Activated CD4-positive, alpha-beta T cell treated with anti-CD3 and anti-CD28 coated beads, Interleukin-2, amount 50 U/mL, for 4 hours (primary cell): ENCODE data around the gene LRP1B.

Source experiments
- DNase-seq, 2 experiments: peaks; one replicate each; pipeline ENCODE4 v3.0.0-alpha.2; 2020

The LRP1B gene

DNA sequence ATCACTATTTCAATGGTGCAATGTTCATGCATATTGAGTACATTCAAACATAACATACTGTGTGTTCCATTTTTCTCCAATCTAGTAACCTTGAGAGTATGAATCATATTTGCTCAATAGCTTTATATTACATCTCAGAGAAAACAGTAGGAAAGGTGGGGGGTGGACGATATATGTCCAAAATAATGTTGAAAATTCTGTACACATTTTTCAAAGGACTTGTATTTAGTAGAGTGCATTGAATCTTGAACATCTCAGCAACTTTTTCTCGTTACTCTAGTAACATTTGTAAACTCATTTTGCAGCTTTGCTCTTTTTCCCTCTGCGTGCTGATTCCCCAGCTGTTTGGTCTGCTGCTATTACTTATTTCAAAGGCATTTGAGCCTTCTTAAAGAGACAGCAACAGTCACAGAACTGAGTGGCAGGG, 1487.0 kb downstream of the LRP1B start:
- no peak for DNase-seq

DNA sequence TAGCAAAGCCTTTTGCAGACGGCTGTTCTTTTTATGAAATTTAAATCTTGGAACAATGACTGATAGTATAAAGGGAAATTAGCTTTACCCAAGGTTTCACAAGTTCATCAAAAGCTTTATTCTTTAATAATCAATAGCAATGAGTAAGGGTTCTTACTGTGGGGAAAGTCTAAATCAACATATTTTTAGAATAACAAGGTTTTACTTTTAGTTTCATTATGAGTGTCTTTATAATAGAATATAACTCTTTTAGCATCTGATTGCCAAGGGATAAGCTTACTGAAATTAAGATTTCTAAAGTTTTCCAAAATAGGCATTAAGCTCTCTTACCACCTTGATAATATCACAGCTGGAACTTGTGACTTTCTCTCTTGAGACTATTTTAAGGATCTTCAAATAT, 1489.7 kb downstream of the LRP1B start:
- DNase-seq: no peak

DNA sequence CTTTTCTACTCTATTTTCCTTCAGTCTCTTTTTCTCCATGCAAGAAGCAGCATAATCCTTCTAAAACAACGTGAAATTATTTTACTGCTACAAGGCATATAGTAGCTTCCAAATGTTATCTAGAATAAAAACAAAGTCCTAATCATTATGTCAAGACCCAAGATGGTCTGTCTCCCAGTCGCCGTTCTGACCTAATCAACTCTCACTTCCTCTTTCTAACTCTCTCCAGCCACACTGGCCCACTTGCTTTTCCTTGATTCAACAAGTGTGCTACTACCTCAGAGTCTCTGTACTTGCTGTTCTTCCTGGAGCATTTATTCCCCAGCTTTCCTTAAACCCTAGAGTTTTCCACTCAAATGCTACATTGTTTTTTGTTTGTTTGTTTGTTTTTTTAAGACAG, 1491.2 kb downstream of the LRP1B start:
- DNase-seq: no peak

- no peak for DNase-seq
Measured at GRCh38 chr2:140630557-140630956, 1500.3 kb downstream of the LRP1B start.

DNA sequence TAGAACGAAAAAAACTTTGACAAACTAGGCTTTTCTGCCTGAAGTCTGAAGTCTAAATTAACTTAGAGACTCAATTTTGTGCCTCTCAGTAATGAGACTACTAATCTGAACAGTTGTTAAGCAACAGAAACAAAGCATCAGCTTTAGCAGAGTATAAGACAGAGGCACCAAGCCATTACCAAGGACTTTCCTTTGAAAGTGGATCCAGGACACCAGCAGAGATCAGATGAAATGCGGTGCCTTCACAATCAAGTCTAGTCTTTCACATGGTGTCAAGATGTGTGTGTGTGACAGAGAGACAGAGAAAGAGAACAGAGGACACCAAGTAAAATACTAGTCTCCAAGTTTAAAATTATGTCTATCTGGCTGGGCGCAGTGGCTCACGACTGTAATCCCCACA, 1502.9 kb downstream of the LRP1B start:
- DNase-seq: no peak

- no peak for DNase-seq
Measured at GRCh38 chr2:140627136-140627535, 1503.7 kb downstream of the LRP1B start.

- no peak for DNase-seq
Measured at GRCh38 chr2:140624200-140624599, 1506.6 kb downstream of the LRP1B start.

GRCh38 chr2:140621583-140622362, 1509.0 kb downstream of the LRP1B start:
- no peak for DNase-seq

DNA sequence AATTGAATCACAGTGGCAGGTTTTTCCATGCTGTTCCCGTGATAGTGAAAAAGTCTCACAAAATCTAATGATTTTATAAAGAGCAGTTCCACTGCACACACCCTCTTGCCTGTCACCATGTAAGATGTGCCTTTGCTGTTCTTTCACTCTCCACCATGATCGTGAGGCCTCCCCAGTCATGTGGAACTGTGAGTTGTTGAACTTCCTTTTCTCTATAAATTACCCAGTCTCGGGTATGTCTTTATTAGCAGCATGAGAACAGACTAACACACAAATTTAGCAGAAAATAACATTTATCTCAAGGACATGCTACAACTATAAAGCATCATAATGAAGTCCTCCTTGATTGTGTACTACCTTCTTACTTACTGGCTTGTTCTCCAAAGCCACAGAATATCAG, 1526.0 kb downstream of the LRP1B start:
- DNase-seq: no peak

DNA sequence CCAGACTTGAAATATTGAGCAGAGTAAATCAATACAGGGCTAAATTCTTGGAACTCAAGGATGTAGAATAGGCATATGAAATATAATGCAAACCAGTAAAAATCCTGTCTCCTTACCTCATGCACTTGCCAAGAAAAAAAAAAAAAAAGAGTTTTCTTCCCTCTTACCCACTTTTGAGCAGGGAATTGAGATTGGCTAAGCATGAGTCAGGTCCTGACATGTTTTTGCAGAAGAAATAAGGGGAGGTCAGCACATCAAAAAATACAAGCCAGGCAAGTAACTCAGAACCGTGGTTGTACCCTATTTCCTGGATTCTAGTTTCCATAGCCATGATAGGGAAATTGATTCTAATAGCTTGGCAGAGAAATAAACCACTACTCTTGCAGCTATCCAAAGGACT, 1526.7 kb downstream of the LRP1B start:
- DNase-seq: no peak

- no peak for DNase-seq
Measured at GRCh38 chr2:140603416-140603815, 1527.4 kb downstream of the LRP1B start.

DNA sequence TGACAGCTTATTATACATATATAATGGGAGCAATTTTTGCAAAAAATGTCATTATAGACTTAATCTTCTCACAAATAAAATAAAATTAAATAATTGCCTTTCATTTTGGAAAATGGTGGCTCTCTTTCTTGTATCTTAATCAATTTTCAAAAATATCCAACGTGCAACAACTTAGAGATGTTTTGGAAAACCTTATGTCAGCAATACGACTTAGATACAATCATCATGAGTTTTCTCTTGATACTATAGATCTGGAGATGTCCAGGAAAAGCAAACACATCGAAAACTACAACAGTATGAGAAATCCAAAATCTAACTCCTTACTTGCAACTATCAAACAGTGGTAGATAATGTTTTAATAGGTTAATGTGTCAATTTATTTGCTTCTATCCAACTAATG, 1529.0 kb downstream of the LRP1B start:
- no peak for DNase-seq

GRCh38 chr2:140601342-140601741, 1529.5 kb downstream of the LRP1B start:
- no peak for DNase-seq

GRCh38 chr2:140600116-140600515, 1530.7 kb downstream of the LRP1B start:
- no peak for DNase-seq

DNA sequence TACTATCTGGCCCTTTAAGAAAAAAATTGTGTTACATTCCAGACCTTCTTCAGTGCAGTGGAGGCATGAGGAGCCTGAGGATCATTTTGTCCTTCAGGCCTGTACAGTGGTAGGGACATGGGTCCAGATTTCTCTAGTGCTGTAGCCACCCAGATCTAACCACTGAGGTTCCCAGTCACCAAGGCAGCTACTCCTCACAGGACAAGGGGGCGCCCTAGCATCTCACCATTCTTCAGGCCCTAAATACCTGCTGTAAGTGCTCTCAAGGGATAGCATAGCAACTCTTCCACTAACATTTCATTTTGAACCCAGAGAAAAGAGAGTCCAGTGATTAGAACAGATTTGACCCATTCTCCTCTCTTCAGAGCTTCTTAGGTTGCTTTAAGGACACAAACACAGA, 1533.0 kb downstream of the LRP1B start:
- no peak for DNase-seq

DNA sequence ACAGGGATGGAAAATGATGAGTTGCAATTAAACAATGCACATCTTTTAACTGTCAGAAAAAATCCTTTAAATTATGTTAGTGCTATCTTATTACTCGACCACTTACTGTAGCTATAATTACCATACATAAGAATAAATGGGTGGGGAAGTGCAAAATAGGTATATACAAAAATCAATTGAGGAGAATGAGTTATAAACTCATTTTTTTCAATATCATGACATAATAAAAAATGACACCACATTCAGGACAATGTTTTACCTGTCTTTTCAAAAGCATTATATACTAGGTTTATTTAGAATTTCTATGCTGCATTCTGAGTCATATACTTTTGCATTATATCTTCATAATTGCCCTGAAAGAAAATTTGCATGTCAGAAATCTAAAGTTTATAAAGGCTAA, 1533.6 kb downstream of the LRP1B start:
- DNase-seq: no peak

DNA sequence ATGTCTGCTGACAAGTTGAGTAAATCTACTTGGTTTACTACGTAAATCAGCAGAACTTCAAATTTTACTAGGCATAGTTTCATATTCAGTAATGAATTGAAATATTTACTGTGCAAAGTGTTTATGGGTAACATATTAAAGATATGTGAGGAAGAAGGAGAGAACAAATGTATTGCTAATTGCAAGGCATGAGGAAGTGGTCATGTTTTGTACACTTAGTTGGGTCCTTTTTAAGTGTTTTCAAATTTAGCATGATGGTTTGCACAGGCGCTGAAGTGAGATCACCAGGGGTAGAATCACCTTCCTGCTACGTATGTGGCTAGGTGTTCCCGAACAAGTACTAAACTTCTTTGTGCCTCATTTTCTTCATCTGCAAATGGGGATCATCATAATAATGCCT, 1534.4 kb downstream of the LRP1B start:
- DNase-seq: no peak

DNA sequence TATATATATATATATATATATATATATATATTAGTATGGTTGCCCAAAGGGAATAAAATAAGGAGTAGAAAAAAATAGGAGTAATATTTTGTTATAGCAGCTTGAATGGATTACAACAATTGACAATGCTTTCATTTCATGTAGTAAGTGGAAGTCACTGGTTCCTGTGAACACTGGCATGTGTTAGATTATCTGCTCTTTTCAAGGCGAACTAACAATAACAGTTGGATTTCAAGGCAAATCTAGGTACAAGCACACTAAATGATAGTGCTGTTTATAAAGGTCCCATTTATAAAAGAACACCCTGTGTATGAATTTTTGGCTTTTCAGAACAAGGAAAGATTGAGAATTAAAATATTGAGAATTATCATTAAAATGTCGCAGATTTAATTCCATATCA, 1535.7 kb downstream of the LRP1B start:
- DNase-seq: no peak

DNA sequence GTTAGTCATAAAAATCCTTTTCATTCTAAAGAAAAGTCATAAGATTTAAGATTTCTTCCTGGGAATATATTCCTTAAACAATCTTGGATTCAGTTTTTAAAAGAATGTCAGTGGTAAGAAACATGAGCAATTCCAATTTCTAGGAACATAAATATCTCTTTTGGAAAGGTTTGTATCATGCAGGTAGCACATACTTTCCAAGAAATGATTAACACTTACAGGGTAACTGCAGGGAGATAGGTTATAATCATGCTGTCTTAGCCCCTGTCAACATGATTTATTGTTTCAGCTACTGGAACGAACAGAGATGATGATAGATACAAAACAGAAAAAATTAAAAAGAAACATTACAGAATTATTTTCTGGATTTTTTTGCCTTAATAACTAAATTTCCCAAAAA, 1537.7 kb downstream of the LRP1B start:
- no peak for DNase-seq

- no peak for DNase-seq
Measured at GRCh38 chr2:140589696-140590095, 1541.1 kb downstream of the LRP1B start.

GRCh38 chr2:140589273-140589672, 1541.5 kb downstream of the LRP1B start:
- DNase-seq: no peak

DNA sequence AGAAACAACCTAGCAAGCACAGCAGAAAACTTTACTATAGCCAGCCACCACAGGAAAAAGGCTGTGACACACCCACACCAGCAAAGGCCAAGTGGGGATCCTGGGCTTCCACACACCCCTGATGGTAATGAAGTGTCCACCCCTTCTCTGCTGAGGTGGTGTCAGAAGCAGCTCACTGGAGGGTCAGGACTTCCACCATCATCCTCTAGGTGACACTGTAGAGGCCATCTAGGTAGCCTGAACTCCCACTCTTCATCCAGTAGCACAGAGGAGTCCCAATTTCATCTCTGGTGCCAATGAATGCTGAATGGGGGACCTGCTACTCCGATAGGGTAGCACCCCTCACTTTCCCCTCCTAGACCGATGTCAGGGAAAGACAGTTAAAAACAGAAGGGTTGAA, 1544.4 kb downstream of the LRP1B start:
- no peak for DNase-seq

GRCh38 chr2:140585016-140585415, 1545.8 kb downstream of the LRP1B start:
- DNase-seq: no peak

- DNase-seq: no peak
Measured at GRCh38 chr2:140584471-140584870, 1546.3 kb downstream of the LRP1B start.

DNA sequence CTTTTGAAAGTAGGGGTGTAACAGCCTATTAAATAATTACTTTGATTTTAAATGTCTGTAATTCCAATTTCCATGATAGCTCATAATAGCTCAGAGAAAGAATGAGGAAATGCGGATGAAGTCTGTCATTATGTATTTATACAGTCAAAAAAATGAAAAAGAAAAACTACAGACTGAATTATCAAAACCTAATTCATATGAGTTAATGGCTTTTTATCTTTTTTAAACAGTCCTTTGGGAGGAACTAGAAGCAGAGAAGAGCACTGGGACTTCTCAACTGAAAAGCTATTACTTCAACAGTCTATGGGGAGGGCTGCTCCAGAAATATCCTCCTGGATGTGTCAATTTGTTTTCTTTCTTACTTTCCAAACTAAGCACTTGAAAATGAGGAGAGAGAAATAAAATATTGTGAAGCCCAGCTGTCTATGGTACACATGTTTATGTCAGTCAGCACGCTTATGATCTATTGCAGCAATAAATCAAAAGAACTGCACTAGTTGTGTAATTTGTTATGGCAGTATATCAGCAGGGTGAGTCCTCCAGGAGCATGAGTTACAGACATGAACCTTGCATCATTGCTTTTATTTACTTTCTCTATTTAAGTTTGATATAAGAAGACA, 1550.2 kb downstream of the LRP1B start:
- no peak for DNase-seq
